GM19023 (cell line): ENCODE results near the gene ISYNA1.

Experiments used
- ATAC-seq: cut with Tn5 transposase; IDR thresholded peaks from one replicate; pipeline ENCODE4 v1.9.1; 2021; ENCODE audit warnings: mild to moderate bottlenecking, moderate library complexity; ENCODE audit not compliant: unreplicated experiment

ISYNA1 gene

DNA sequence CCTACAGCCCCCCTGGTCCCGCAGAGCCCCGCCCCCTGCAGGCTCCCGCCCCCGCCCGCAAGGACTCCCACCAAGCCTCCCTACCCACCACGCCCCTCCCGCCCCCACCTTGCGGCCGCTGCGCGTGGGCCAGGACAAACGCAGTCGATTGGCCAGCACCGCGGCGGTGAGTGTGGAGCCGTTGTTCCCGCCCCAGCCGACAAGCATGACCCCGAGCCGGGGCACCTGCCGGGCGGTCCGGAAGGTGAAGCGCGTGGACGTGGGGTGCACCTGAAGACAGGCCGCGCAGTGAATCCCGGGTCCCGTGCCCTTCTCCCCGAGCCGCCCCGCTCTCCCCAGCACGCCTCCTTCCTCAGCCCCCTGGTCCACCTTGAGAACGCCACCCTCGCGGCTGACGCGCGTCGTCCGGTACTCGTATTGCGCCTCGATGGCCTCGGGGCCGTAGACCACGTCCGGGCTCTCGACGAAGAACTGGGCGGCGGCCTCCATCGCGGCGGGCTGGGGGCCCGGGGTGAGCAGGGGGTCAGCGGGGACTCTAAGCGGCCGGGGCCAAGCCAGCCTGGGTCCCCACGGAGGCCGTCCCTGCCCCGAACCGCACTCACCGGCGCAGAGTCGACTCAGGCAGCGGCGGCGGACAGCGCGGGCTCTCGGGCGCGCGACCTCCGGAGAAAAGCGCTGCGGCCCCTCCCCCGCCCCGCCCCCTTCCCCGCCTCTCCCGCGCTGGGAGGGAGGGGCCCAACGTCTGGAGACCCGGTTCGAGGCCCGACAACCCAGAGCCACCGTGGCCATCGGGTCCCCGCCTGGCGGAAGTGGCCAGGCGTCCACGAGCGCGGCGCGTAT, at the start of gene ISYNA1:
ISYNA1 (minus strand) TSS at position 643 of the 840 bp plus-strand sequence; CDS start at position 489, 154 bp downstream.
- no peak for ATAC-seq

DNA sequence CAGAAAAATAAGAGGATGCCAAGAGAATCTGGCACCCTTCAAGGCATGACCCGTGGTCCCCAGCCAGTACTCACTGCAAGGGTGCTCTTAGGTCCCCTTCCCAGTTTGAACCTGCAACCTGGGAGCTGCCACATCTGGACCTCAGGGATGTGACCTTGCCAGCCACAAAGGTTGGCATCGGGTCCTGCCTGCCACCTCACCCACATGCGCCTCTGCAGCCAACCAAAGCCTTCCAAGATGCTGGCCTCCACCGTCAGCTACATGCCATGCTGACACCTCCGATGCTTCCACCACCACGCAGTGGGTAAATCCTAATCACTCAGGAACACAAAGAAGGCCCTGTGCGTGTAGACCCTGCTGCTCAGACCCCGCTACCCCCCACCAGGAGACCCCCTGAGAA, 48.8 kb upstream of the ISYNA1 start:
- no peak for ATAC-seq

DNA sequence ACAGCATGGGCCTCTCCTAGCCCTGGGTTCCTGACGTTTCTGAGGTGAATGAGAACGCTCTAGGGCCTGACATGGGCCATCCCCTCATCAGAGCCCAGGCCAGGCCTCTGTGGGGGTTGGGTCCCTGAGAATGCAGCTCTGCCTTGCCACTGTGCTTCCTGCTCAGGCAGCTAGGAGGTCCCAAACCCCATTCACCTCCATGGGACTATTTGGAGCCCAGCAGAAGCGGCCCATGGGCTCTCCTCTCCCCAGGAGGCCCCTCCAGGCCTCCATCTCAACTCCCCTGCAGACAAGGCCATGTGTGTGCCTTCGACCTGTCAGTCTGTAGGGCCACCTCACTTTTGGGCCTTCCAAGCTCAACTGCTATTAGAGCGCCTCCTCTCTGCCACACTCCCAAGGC, 47.1 kb upstream of the ISYNA1 start:
- ATAC-seq: no peak

DNA sequence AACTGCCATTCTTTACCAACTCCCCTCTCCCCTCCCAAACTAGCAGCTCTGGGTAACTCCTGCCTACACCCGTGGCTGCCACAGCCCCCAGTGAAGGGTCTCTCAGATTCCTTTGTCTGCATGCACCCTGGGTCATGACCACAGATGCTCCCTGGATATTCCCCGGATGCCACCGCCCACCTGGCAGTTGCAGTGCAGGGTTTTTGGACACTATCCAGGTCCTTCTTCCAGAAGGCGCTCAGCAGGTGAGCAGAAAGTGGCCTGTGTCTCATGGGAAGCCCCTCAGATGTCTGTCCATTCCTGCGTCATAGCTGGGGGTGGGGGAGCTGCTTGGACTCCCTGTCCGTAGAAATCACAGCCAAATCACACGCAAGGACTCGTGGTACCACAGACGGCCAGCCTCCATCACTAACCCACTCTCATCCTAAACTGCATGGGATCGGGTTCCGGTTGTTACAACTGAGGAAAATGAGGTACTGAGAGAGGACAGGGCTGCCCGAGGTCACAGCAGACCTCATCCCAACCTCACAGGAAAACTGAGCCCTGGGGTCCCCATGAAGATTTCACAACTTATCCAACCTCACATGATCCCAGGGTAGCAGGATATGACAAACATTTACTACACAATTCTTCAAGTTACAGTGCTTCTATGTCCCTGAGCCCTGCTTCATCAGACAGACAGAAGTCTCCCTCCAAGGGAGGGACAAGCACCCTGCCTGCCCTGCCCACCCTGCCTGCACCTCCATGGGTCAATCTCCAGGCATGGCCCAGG, 45.4 kb upstream of the ISYNA1 start:
- no peak for ATAC-seq

DNA sequence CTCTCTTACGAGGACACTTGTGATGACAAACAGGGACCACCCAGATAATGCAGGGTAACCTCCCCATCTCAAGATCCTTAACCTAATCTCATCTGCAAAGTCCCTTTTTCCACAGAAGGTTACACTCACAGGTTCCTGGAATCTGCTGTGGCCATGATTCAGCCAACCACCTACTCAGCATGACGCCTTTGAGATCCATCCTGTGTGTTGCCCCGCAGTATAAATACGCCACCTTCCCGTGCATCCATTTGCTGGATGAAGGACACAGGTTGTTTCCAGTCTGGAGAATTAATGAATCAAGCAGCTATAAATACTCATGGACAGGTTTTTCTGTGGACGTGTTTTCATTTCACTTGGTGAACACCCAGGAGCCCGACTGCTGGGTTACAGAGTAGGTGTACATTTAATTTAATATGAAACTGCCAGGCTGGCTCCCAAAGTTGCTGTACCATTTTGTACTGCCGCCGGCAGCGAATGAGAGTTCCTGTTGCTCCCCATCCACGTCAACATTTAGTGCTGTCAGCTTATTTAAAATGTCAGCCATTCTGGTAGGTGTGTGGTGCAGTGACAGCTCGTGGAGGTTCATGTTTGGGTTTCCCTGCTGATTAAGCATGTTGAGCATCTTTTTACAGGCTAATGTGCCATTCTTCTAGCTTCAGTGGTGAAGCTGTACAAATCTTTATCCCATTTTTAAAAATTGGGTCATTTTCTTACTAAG, 43.7 kb upstream of the ISYNA1 start:
- no peak for ATAC-seq

DNA sequence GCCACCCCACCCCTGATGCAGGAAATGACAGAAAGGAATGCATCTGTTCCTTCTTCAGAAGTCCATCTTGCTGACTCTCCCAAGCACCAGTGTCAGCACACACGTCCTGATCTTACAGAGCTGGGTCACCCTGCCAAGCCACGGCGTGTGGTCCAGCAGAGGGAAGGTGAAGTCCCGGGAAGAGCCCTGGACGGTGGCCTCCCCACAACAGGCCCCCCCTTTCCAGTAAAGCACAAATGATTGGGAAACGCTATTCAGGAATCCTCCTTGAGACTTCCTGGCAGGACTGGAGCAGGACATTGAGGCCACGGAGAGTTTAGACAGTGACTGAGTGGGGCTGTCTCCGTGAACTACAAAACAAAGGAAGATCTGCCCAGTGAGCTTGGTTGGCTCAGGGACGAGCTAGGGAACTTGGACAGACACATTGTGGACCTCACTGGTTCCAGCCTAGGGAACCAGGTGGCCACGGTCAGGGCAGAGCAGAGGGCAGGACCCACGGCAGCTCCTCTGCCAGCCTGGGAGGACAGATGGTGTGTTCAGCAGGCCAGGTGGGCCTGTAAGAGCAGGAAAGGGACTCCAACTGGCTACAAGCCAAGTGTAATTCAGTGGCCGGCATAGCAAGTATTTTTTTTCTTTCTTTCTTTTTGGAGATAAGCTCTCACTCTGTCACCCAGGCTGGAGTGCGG, 42.2 kb upstream of the ISYNA1 start:
- ATAC-seq: no peak

DNA sequence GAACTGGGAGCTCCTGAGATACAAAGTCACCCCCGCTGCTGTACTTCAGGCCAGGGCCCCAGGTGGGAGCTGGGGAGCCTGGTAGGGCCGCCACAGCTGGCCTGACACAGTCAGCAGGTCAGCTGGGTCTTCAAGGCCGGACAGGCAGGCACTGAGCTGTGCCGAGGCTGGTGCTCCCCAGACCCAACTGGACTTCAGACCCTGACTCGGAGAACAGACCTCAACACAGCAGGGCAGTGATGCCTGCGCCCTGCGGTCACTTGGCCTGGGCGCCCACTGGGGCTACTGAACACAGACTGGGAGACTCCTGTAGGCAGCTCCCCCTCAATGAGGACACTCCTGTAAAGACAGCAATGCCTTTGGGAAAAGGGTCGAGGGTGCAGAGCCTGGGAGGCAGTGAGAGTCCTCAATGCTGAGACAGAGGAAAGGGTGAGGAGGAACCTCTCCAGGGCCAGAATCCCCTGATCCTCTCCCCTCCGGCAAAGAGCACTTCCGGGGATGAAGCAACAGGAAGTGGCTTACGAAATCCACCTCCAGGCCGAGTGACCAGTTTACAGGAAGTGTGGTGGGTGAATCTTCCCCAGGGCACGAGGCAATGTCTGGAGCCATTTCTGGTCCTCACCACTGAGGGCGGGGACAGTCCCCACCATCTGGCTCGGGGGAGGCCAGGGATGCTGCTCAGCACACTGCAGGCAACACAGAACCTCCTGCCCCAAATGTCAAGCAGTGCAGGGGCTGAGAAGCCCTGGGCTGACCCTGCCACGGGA, 40.8 kb upstream of the ISYNA1 start:
- peak; percentile 82 for ATAC-seq

DNA sequence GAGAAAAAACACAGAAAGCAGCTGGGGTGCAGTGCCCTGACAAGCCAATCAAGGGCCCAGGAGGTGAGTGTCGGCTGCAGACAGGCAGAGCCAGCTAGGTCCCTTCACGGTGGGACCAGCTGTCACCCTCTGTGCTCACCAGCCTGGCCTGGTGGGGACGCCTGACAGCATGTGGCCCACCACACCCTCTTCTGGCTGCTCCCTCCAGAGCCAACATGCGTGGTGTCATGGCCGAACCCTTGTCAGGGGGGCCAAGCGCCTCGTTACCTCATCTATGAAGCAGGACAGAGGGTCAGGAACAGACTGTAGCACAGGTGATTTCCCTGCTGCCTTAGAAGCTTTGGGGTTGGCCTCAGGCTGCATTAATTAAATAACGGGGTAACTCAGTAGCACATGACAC, 40.0 kb upstream of the ISYNA1 start:
- ATAC-seq: no peak

DNA sequence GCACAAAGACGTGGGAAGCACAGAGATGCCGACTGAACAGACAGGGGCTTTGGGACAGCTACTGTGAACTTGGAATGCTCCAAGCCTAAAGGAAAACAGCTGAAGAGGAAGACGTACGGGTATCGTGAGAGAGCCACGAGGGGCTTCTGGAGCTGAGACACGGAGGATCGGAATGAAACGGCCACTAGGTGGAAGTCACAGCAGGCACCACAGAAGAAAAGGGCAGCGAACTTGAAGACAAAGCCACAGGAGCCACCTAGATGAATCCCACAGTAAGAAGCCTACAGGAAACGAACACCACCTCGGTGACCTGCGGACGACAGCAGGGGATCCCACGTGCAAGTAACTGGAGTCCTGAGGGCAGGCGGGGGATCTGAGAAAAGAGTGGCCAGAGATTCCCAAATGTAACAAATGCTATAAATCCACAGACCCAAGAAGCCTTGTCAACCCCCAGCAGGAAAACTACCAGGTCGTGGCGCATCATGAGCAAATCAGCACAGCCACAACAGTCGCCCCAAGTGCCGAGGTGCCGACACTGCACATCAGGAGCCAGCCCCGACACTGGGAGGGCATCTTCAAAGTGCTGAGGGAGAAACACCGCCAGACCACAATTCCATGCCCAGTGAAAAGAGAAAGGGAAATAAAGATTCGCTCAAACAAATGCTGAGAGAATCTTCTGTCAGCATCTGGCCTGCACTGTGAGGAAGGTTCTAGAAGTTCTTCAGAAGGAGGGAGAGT, 39.3 kb upstream of the ISYNA1 start:
- no peak for ATAC-seq

DNA sequence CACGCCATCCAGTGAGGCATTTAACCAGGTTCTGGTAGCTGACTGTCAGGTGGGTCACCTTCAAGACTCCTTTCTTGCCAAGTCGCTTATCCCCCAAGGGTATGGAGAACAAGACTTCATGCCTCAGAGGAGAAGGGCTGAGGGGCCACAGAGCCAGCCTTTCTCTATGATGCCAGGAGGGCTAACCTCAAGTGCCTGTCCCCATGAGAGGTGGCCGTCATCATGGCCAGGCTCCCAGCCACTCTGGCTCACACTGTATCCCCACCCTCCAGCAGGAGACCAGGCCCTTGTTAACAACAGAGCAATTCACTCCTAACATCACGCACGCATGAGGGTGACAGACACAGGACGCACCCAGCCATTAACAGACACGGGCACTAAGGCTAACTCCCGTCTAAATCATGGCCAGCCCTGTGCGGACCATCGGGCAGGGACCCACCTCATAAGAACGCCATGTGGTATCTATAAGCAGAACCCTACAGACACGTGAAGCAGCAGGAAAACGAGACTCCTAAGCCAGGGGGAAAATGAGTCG, 38.6 kb upstream of the ISYNA1 start:
- ATAC-seq: no peak

DNA sequence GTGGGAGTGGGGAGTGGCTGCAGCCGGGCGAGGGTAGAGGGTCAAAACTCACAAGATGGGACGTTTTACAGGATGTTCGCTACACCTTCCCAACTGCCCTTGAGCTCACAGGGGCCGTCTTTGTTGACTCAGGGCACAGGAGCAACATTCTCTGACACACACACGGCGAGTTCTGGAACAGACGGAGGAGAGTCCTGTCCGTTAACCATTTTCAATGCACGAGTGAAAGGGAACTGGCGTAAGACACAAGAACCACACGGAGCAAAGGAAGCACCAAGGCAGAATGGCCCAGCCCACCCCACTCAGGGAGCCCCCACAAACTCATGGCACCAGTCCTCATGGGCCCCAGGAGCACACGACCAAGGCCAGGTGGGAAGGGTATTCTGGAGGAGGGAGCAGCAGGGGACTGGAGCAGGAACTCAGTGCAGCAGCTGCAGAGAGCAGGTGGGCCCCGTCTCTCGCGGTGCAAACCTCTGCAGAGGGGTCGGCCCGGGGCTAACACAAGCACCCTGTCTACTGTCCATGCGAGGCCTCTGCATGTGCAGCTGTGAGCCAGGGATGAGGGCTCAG, 37.9 kb upstream of the ISYNA1 start:
- ATAC-seq: no peak

DNA sequence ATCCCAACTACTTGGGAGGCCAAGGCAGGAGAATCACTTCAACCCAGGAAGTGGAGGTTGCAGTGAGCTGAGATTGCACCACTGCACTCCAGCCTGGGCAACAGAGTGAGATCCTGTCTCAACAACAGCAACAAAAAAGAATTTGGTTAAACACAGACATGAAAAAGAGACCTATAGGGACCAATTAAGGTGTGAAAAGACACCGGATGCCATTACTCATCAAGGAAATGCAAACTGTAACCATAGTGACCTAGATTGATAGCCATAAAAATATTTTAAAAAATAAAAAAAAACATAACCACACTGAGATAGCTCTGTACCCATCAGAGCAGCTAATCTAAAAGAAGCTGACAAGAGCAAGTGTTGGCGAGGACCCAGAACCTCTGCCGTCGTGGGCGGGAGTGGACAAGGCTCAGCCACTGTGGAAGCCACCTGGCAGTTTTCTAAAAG, 37.1 kb upstream of the ISYNA1 start:
- ATAC-seq: no peak

DNA sequence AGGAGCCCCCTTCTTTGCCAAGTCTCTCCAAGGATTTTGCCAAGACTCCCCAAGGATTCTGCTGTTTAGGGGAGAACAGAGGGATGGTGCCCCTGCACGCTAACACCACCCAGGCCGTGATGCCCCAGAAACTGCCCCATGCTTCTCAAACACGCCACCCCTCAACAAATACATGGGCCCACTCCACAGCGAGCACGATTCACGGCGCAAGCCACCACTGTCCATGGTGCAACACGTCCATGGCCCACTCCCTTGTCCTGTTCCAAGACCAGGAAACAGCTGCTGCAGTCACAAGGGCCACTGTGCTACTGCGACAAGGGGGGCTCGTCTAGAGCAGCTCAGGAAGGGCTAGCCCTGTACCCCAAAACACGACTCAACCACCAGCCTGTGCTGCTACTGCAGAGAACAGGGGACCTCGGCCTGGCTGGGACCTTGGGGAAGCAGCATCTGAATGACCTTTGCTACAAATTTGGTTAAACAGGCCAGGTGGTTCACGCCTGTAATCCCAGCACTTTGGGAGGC, 36.5 kb upstream of the ISYNA1 start:
- no peak for ATAC-seq

DNA sequence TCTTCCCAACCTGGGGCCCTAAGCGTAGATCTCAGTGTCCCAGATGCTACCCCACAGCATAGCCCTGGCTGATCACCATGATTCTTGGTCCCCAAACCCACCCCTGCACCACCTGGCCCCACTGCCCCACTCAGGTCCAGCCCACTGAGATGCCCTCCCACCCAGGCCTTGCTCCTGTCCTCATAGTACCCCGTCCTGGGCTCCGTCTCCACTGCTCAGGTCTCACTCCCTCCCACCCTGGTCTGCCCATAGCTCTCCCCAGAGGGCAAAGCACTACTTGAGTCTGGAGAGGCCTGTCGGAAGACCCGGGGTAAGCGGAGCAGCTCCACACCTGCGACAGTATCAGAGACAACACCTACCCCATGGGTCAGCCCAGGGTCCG, 35.8 kb upstream of the ISYNA1 start:
- ATAC-seq: no peak

DNA sequence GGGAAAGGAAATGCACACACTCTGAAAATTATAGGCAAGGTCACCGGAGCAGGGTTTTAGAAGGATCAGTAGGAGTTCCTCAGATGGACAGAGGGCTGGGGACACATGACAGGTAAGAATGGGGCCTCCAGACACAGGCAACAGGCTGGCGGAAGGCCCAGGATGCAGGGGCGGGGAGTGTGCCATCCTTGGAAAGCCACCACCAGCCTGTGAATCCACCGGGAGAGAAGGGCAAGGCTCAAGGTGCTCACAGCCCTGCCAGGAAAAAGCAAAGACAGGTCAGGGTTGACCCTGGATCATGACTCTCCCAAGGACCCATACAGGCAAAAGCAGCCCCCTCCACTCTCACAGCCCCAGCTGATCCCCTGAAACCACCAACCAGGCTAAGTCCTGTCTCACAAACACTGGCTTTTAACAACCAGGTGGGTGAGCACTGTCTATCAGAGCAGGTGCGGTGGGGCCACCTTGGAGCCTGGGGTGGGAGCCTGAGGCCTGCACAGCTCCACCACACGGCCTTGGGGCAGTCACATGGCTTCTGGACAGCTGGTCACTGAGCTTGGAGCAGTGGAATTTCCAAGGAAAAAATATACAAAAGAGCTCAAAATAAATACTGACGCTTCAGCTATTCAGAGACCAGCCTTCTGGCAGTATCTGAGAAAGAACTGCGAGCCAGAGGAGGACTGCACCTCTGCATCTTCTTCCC, 35.2 kb upstream of the ISYNA1 start:
- ATAC-seq: no peak

DNA sequence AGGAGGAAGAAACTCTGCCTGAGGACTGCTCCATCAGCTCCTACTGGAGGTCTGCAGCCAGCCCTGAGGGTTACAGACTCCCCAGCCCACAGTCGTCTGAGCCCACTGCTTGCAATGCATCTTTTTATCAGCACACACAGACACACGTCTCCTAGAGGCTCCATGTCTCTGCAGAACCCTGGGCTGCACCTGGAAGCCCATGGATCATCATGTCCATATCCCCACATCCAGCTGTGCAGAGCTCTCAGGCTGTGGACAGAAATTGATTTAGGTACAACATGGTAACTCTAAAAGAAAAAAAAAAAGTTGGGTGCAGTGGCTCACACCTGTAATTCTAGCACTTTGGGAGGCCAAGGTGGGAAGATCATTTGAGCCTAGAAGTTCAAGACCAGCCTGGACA, 32.9 kb upstream of the ISYNA1 start:
- ATAC-seq: no peak

DNA sequence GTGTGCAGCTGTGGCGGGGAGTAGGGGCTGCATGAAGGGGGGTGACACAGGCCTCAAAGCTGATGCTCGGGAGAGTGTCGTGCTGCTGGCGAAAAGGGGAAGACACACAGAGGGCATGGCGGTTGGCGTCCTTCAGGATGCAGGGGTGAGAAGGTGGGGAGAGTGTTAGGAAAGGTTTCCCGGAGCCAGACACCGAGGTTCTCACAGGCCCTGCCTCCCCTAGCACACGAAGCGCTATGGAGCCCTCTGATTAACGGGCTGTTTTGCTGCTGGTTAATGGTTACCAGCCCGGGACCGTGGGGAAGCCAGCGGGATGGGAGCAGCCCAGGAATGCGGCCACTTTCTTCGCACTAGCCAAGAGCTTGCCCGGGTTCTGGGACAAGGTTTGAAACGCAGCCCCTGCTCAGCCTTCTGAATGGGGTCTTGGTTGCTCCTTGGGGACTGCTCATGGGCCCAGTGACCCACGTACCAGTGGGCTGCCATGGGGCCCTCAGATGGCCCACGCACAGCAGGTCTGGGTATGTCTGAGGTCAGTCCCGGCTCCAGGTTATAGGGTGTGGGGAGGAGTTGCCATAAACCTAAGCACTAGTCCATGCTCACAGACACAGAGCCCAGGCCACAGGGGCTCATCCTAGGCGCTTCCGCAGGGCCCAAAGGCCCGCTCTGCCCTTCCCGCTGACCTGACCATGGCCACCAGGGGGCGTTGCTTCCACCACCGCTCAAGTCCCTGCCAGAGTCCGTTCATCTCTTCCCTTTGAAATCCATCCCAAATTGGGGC, 31.3 kb upstream of the ISYNA1 start:
- no peak for ATAC-seq
